ENCODE data around the gene MAFG. TPM values are rescaled to one million over a fixed set of nuclear protein-coding genes. Genes with fewer than 3 reads are reported as not detected.

The MAFG gene
- total and polyA plus RNA-seq, 2 of the 13 experiments (the other 11 are each of a cell fraction or from before 2014, with no cell fraction given), result 14.5 to 20.0 TPM

GRCh38 chr17:81927653-81928543 is at the start of gene MAFG (continued):
- TF ChIP-seq ZHX1 (CRISPR knock-in tag; IDR thresholded peaks at IDR 0.05; ENCODE audit: low read depth) (no peak), FOXO4 (CRISPR knock-in tag; conservative IDR thresholded peaks at IDR 0.05) (no peak), ZNF547 (CRISPR knock-in tag; IDR thresholded peaks at IDR 0.05) (0 out of 2 replicates have a peak, but pooled peaks have one; percentile 81), NR2C2 (CRISPR knock-in tag; IDR thresholded peaks at IDR 0.05; ENCODE audit: borderline replicate concordance) (peak; percentile 66; the same call in 1 of the 2 replicates), ZNF563 (CRISPR knock-in tag; IDR thresholded peaks at IDR 0.05) (0 out of 2 replicates have a peak, but pooled peaks have one; percentile 25), ZNF7 (CRISPR knock-in tag; IDR thresholded peaks at IDR 0.05) (no peak), WIZ (CRISPR knock-in tag; IDR thresholded peaks at IDR 0.05) (no peak), CBX5 (CRISPR knock-in tag; IDR thresholded peaks at IDR 0.05; ENCODE audit: borderline replicate concordance) (peak; percentile 14; the same call in 1 of the 2 replicates), TARDBP (CRISPR knock-in tag; IDR thresholded peaks at IDR 0.05) (0 out of 2 replicates have a peak, but pooled peaks have one; percentile 25), ZSCAN25 (CRISPR knock-in tag; IDR thresholded peaks at IDR 0.05) (peak; percentile 64), ZNF770 (CRISPR knock-in tag; IDR thresholded peaks at IDR 0.05) (peak; percentile 15; the same call in 1 of the 2 replicates), SRSF9 (IDR thresholded peaks at IDR 0.05; ENCODE audit: borderline replicate concordance, insufficient read depth, low read depth, low read length, poor library complexity, severe bottlenecking) (no peak), SMARCE1 (IDR thresholded peaks at IDR 0.05; ENCODE audit: borderline replicate concordance) (no peak), RNF219 (CRISPR knock-in tag; IDR thresholded peaks at IDR 0.05) (no peak), ZNF580 (CRISPR knock-in tag; IDR thresholded peaks at IDR 0.05; ENCODE audit: borderline replicate concordance, low read depth) (peak; percentile 4; the same call in 1 of the 2 replicates), HOXA3 (CRISPR knock-in tag; IDR thresholded peaks at IDR 0.05) (peak; percentile 60), FOXK2 (IDR thresholded peaks at IDR 0.05) (no peak), HOMEZ (CRISPR knock-in tag; IDR thresholded peaks at IDR 0.05; ENCODE audit: low read depth) (no peak)

Data from HepG2 (cell line).